Upper lobe of left lung (tissue), 4 donors: ENCODE data around the gene TNN.

ENCODE experiments used
- EP300 ChIP-seq, 4 donors: sonication (generic); formaldehyde crosslinking; IDR thresholded peaks; one replicate each; pipeline ENCODE4 v1.5.1; 2017; ENCODE audit warnings: antibody characterized with exemption in 4 of 4, control low read depth in 2 of 4
- POLR2A ChIP-seq, 4 donors: fragments of 450-650 bp; IDR thresholded peaks; one replicate each; pipeline ENCODE4 v1.5.1; 2016 to 2017; ENCODE audit warnings: antibody characterized with exemption in 4 of 4, mild to moderate bottlenecking in 2 of 4
- POLR2AphosphoS5 ChIP-seq, 2 donors: sonication (generic); formaldehyde crosslinking; IDR thresholded peaks; one replicate each; pipeline ENCODE4 v1.5.1; 2017; ENCODE audit warnings: antibody characterized with exemption in 2 of 2
- TF ChIP-seq, protein P1 (sequence below), 6 experiments: fragments of 450-650 bp in 4 of 6; fragments of 200-600 bp in 2 of 6; sonication (generic) in 2 of 6; IDR thresholded peaks; one replicate each; pipeline ENCODE4 v1.5.1; 2016 to 2019; ENCODE audit warnings: antibody characterized with exemption in 6 of 6

DNA sequence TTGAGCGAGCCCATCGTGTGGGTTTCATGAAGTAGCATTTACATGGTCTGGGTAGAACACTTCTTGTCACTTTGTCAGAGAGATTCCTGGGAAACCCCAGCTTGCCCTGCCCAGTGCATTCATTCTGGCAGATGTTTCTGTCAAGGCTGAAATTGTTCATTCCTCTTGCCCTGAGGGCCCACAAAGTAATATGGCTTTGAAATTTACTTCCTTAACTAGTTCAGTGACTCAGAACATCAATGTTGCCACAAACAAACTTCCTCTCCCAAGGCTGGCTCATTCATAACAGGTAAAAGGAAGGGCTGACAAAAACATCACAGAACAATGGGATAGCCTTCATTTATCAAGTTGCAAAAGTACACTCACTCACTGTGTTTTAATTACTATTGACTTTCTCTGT, 129.9 kb downstream of the TNN start:
- TF ChIP-seq, protein P1, sequence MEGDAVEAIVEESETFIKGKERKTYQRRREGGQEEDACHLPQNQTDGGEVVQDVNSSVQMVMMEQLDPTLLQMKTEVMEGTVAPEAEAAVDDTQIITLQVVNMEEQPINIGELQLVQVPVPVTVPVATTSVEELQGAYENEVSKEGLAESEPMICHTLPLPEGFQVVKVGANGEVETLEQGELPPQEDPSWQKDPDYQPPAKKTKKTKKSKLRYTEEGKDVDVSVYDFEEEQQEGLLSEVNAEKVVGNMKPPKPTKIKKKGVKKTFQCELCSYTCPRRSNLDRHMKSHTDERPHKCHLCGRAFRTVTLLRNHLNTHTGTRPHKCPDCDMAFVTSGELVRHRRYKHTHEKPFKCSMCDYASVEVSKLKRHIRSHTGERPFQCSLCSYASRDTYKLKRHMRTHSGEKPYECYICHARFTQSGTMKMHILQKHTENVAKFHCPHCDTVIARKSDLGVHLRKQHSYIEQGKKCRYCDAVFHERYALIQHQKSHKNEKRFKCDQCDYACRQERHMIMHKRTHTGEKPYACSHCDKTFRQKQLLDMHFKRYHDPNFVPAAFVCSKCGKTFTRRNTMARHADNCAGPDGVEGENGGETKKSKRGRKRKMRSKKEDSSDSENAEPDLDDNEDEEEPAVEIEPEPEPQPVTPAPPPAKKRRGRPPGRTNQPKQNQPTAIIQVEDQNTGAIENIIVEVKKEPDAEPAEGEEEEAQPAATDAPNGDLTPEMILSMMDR (IDR thresholded peaks at IDR 0.05) = no peak
- TF ChIP-seq EP300 (IDR thresholded peaks at IDR 0.05) (no peak), POLR2AphosphoS5 (IDR thresholded peaks at IDR 0.05) (no peak), POLR2A (IDR thresholded peaks at IDR 0.05) (no peak)
